Loucy (cell line): Measurements from ENCODE around the gene DYRK4.

Source experiments
- EZH2phosphoT487 ChIP-seq: fragments of 200-600 bp; IDR thresholded peaks from 2 replicates; pipeline ENCODE4 v1.6.1; 2018; ENCODE audit warnings: antibody characterized with exemption, mild to moderate bottlenecking, moderate library complexity, borderline replicate concordance
- TF ChIP-seq, protein P1 (sequence below): fragments of 200-600 bp; sonication (generic); conservative IDR thresholded peaks from 2 replicates; pipeline ENCODE4 v1.5.1; 2014; ENCODE audit warnings: mild to moderate bottlenecking, antibody characterized with exemption, low read length

GRCh38 chr12:4572680-4573079 lies 10.7 kb downstream of the DYRK4 start:
- TF ChIP-seq, protein P1, sequence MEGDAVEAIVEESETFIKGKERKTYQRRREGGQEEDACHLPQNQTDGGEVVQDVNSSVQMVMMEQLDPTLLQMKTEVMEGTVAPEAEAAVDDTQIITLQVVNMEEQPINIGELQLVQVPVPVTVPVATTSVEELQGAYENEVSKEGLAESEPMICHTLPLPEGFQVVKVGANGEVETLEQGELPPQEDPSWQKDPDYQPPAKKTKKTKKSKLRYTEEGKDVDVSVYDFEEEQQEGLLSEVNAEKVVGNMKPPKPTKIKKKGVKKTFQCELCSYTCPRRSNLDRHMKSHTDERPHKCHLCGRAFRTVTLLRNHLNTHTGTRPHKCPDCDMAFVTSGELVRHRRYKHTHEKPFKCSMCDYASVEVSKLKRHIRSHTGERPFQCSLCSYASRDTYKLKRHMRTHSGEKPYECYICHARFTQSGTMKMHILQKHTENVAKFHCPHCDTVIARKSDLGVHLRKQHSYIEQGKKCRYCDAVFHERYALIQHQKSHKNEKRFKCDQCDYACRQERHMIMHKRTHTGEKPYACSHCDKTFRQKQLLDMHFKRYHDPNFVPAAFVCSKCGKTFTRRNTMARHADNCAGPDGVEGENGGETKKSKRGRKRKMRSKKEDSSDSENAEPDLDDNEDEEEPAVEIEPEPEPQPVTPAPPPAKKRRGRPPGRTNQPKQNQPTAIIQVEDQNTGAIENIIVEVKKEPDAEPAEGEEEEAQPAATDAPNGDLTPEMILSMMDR = no peak
- no peak for TF ChIP-seq EZH2phosphoT487
